ENCODE measurements around the gene DNMBP. TPM values are rescaled to one million over a fixed set of nuclear protein-coding genes. Genes with fewer than 3 reads are reported as not detected.

Gene DNMBP
- 29.9 and 31.4 TPM in 2 replicates for total RNA-seq

GRCh38 chr10:100009793-100010676 lies at the start of gene DNMBP:
Gene DNMBP, minus strand, starts transcription at chr10:100009947. Its CDS starts 37,823 bp downstream, at chr10:99972124.

Other genes starting within 250 kb of the DNMBP start
- gene ABCC2, start 227.3 kb downstream of the DNMBP start, total RNA-seq = 0.29 and 0.33 TPM in 2 replicates
- gene CPN1, start 71.9 kb upstream of the DNMBP start, total RNA-seq = not detected in 2 replicates
- gene ERLIN1, start 176.1 kb upstream of the DNMBP start, total RNA-seq = 51.8 and 99.8 TPM in 2 replicates
- gene CHUK, start 219.6 kb upstream of the DNMBP start, total RNA-seq = 18.2 and 25.3 TPM in 2 replicates

All from smooth muscle cell of trachea (primary cell).